Left renal pelvis (tissue), 4 donors: Measurements from ENCODE around the gene MS4A7. TPM values are rescaled to one million over a fixed set of nuclear protein-coding genes. Genes with fewer than 3 reads are reported as not detected.
"Not testable (repeated sequence)": the region's sequence is repeated elsewhere in the genome, so short reads cannot be mapped to it uniquely, and the experiment has no call there.

Experiments
- DNase-seq, 4 donors: peaks; one replicate each; pipeline ENCODE4 v3.0.0-alpha.2; 2013; ENCODE audit warnings: low read depth in 4 of 4, low spot score in 3 of 4
- polyA plus RNA-seq, 4 donors: library from polyadenylated mRNA; unstranded; fragments of 120-200 nt; gene quantifications; one replicate each; pipeline ENCODE4 v1.2.1, GENCODE V29; 2013; ENCODE audit not compliant: insufficient read length in 4 of 4

MS4A7 gene
- 10 to 100 TPM in 1 of 4 donors, 1 to 10 TPM in 3; 4.9 to 11.1 (median 5.3) TPM for polyA plus RNA-seq

GRCh38 chr11:60378354-60378753 is at the start of gene MS4A7:
Gene MS4A7 (plus strand): TSS chr11:60378532. CDS start chr11:60383142, 4,610 bp downstream.
- no peak for DNase-seq

- DNase-seq = no peak
Observed at GRCh38 chr11:60332846-60333245, 45.5 kb upstream of the MS4A7 start.

- peak in 3 of 4 donors; percentile 20 to 32 (median 24) for DNase-seq
Observed at GRCh38 chr11:60334005-60334620, 44.2 kb upstream of the MS4A7 start.

- DNase-seq = no peak
Observed at GRCh38 chr11:60336767-60337391, 41.5 kb upstream of the MS4A7 start.

- no peak for DNase-seq
Observed at GRCh38 chr11:60338053-60338452, 40.3 kb upstream of the MS4A7 start.

- no peak for DNase-seq
Observed at GRCh38 chr11:60339356-60339755, 39.0 kb upstream of the MS4A7 start.

GRCh38 chr11:60343094-60343704 is 35.1 kb upstream of the MS4A7 start:
- DNase-seq = no peak

- DNase-seq = no peak
Observed at GRCh38 chr11:60344146-60344545, 34.2 kb upstream of the MS4A7 start.

GRCh38 chr11:60345489-60345888 is 32.8 kb upstream of the MS4A7 start:
- DNase-seq = no peak

- DNase-seq = no peak
Observed at GRCh38 chr11:60347084-60347797, 31.1 kb upstream of the MS4A7 start.

GRCh38 chr11:60348116-60348515 is 30.2 kb upstream of the MS4A7 start:
- DNase-seq = no peak

GRCh38 chr11:60349990-60350389 is 28.3 kb upstream of the MS4A7 start:
- DNase-seq = no peak

- no peak for DNase-seq
Observed at GRCh38 chr11:60357771-60358170, 20.6 kb upstream of the MS4A7 start.

- no peak for DNase-seq
Observed at GRCh38 chr11:60360621-60361020, 17.7 kb upstream of the MS4A7 start.

- no peak for DNase-seq
Observed at GRCh38 chr11:60362241-60362640, 16.1 kb upstream of the MS4A7 start.

GRCh38 chr11:60363542-60364470 is 14.5 kb upstream of the MS4A7 start:
- peak in 3 of 4 donors; percentile 36 to 47 (median 39) for DNase-seq

- not testable (repeated sequence) for DNase-seq
Observed at GRCh38 chr11:60366262-60366904, 11.9 kb upstream of the MS4A7 start.

GRCh38 chr11:60367009-60367408 is 11.3 kb upstream of the MS4A7 start:
- no peak for DNase-seq

- DNase-seq = no peak
Observed at GRCh38 chr11:60367896-60368295, 10.4 kb upstream of the MS4A7 start.
